Measurements from ENCODE around the gene CAPN14.
A peak's percentile ranks its signal among the peaks of the same experiment; 100 is the strongest.
"Not testable (repeated sequence)": the region's sequence is repeated elsewhere in the genome, so short reads cannot be mapped to it uniquely, and the experiment has no call there.

CAPN14 gene

DNA sequence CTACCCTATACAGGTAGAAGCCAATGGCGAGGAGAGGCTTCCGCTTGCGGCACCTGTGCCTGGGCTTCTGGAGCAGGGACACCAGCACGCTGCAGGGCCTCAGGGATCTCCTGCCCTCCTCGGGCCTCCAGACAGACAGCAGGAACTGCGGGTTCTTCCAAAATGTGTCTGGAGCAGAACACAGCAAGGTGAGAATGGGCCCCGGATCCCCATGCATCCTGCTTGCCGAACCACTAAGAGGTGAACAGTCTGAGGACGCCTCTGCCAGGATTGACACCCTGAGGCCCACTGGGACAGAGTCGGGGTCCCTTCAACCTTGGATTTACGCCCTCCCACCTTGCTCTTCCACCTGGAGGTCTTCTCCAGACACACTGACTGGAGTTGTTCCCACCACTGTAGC is 25.4 kb downstream of the CAPN14 start:
- DNase-seq = no peak

DNA sequence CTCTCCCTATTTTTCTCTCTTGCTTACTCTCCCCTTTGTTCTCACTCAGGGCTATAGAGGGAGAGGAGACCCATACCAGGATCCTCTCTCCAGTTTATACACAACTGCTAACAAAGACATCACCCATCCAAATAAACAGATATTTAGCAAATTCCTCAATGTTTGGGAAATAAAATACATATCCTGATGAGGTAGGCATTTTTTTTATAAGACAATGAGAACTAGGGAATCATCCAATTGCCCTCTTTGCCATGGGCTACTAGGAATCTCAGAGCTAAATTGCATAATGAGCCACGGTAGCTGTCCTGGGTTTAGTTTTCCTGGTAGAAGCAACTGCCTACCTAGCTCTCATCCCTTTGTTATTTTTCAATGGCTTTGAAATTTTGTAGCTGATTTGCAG is 27.1 kb downstream of the CAPN14 start:
- no peak for DNase-seq

GRCh38 chr2:31189141-31189540 is 28.2 kb downstream of the CAPN14 start:
- no peak for DNase-seq

DNA sequence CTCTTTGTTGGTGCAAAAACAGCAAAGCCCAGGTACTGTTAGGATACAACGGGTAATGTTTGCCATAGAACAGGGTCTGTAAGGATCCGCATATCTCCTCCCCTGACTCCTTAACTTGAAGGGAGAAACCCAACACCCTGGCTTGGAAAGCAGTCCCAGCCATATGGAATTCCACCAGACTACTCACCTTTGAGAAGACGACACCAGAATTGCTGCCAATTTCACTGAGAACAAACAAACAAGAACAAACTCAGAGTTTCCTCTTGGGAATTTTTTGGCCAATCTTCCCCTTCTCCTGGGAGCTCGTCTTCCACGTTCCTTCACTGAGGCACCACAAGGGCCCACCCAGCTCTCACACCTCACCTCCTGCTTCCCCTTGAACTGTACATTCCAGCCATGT is 29.2 kb downstream of the CAPN14 start:
- DNase-seq = no peak

- no peak for DNase-seq
These were observed 30.1 kb downstream of the CAPN14 start for GRCh38 chr2:31187166-31187565.

DNA sequence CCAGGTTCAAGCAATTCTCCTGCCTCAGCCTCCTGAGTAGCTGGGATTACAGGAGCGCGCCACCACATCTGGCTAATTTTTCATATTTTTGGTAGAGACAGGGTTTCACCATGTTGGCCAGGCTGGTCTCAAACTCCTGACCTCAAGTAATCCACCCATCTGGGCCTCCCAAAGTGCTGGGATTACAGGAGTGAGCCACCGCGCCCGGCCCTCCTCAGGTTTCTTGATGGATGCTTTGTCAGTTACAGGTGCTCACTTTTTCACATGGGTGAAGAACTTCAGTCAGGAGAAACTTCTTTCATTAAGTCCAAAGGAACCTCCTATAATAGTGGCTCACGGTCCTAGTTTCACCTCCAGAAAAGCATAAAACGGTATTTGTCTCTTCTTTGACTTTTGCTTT is 33.3 kb downstream of the CAPN14 start:
- DNase-seq = not testable (repeated sequence)

DNA sequence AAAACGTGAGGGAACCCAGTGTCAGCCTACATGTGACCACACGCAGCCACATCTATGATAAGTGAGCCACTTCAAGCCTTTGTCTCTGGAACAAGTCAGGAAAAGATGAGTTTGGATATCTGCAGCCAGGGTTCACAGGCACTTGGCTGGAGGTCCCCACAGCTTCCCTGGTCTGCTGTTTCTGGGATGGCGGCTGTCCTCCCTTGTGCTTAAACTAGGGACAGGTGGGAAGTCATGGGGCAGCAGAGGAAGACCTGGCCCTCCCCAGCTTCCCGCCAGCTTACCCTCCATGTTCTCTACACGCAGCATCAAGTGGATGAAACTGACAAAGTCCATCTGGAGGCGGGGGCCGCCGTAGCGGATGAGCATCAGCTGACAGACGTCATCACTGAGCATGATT is 40.6 kb downstream of the CAPN14 start:
- DNase-seq = no peak

DNA sequence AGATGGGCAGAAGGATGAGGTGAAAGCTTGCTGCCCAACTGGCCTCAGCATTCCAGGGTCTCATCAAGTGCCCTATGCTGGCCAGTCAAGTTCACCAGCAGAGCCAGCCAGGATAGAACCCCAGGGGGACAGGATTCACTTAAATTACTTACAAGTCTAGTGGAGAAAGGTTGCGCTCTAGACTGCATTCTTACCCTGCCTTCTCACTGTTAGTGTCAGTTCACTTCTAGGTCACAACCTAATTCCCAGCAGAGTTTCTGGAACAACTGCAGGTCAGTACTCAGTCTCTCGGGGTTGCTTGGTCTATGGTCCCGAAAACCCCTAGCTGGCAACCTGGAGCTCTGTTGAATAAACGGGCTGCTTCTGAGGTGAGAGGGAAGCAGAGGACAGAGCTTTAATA is 46.2 kb downstream of the CAPN14 start:
- no peak for DNase-seq

- DNase-seq = peak; percentile 29
These were observed 47.1 kb downstream of the CAPN14 start for GRCh38 chr2:31170071-31170698.

- no peak for DNase-seq
These were observed 49.0 kb downstream of the CAPN14 start for GRCh38 chr2:31168291-31168690.

- no peak for DNase-seq
These were observed 50.4 kb downstream of the CAPN14 start for GRCh38 chr2:31166925-31167324.

GRCh38 chr2:31163011-31163539 is 54.2 kb downstream of the CAPN14 start:
- no peak for DNase-seq

GRCh38 chr2:31161637-31162036 is 55.7 kb downstream of the CAPN14 start:
- no peak for DNase-seq

DNA sequence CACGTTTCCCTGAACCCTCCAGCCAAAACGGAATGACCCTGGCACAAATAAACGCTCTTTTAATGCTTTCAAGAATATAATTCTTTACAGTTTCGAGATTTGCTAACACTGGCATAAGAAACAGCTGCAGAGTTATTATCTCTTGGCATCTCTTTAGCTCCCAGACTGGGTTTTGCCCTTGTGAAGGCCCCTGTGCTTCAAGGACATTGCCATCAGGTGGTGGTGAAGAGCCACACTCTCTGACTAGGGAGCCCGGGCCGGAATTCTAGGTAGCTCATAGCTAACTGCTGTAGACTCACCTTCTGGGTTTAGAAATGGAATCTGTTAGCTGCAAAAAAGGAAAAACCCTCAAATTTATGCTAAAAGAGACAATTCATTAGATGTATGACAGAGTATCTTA is 65.8 kb downstream of the CAPN14 start:
- no peak for DNase-seq

DNA sequence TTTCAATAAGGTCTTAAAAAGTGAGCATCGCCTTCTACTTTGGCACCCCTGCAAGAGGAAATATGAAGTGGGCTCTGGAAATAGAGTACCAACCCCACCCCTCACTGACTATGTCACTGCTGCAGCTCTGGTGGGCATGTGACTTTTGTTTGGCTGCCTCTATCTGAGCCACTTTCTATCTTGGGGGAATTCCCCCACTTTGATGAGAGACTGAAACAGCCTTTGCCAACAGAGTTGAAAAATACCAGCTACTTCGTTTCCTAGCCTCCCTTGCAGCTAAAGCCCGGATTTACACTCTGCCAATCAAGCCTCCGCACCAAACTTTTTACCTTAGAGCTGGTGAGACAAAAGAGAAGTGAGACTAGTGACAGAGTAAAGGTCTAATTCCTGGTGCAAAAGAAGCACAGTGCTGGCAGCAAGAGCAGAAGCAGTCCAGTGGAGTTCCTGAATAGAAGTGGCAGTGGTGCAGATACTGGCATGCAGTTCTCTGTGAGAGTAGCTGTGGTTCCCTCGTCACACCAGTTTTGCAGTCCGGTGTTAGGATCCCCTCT is 67.1 kb downstream of the CAPN14 start:
- DNase-seq = no peak

- no peak for DNase-seq
These were observed 68.8 kb downstream of the CAPN14 start for GRCh38 chr2:31148514-31148913.

- no peak for DNase-seq
These were observed 69.7 kb downstream of the CAPN14 start for GRCh38 chr2:31147645-31148044.

- DNase-seq = no peak
These were observed 75.2 kb downstream of the CAPN14 start for GRCh38 chr2:31142110-31142509.

GRCh38 chr2:31141443-31142085 is 75.8 kb downstream of the CAPN14 start:
- no peak for DNase-seq

GRCh38 chr2:31140151-31140550 is 77.2 kb downstream of the CAPN14 start:
- DNase-seq = no peak

DNA sequence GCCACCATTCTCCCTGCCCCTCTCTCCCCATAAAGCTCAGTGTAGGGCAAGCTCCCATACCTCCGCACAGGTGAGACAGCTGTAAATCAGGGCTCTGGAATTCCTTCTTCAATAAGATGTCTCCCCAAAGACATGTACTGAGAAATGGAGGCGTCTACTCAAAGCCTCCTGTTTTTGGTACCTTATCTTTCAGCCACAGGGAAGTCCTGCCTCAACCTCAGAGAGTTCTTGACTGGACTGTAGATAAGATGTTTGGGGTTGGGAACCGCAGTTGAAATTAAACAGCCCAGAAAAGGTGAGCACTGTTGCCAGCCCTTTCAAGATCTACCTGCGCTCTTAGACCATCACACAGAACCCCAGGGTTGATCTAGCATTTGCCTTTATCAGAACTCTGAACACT is 77.6 kb downstream of the CAPN14 start:
- DNase-seq = no peak

GRCh38 chr2:31138037-31138962 is 79.0 kb downstream of the CAPN14 start, which contains the start of gene GALNT14:
Gene GALNT14 (minus strand): TSS chr2:31138440. CDS start chr2:31138086, 354 bp downstream.
- peak; percentile 33 for DNase-seq

Data from amniotic stem cell (primary cell).